Measurements from ENCODE around the gene CPVL. TPM values are rescaled to one million over a fixed set of nuclear protein-coding genes. Genes with fewer than 3 reads are reported as not detected.

The CPVL gene
- polyA plus RNA-seq (2011; rRNA removed) (not detected in 2 replicates), polyA plus RNA-seq (2017; fragmentation: RNase III; extraction: RNeasy Plus Mini Kit Qiagen cat#74134 plus additional on column Dnase treatment) (0.05 to 0.17 TPM (median 0.15 TPM) in 3 replicates), polyA minus RNA-seq (2011; rRNA and poly(A)+ RNA removed) (not detected in 2 replicates)
- polyA plus RNA-seq (2012; cell fraction: cytosol; rRNA removed) = 0.01 TPM in 1 of 2 replicates, not detected in the other
- not detected in 2 replicates for polyA plus RNA-seq (2012; cell fraction: nucleus; rRNA removed)

DNA sequence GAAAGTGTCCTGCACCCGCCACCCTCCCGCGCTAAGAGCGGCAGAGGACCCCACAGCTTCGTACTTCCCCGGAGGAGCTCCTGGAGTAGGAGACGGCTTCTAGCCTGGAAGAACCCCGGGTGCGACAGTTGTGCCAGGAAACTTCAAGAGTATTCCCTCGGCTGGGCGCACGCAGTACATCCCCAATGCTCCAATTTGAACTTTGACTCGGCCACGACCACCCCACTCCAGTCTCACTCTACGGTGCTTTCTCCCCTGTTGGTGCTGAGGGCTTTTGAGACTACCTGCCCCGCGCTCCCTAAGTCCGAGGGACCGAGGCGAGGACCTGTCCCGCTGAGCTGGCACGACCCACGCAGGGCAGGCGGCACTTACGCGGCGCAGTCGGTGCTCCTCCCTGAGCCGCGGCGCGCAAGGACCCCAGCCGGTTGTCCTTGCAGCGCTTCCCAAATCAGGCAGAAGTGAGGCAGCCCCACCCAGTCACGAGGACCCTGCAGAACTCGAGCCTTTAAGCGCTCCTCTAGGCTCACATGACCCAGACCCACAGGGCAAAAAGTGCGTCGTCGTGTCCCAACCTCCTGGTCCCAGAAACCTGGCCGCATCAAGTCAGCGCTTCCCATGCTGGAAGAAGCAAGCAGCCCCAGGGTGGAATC is at the start of gene CPVL:
Gene CPVL, minus strand, starts transcription at position 481 of the 650 bp plus-strand sequence. CDS start 25,476 bp downstream, outside the sequence.
- no peaks in the 10 kb centered on the region for H3K4me1 ChIP-seq
- ChIA-PET POLR2A (interaction anchor here (0.5 kb wide), 1 partner anchor 26 kb away, joined by 5 read pairs; no protein-coding TSS in a partner anchor), CTCF (interaction anchor here (1.7 kb wide), 1 partner anchor 32 kb away, joined by 6 read pairs; no protein-coding TSS in a partner anchor)
- TF ChIP-seq NPAS2 (CRISPR knock-in tag; IDR thresholded peaks at IDR 0.05; ENCODE audit: borderline replicate concordance) (no peak), HOXB5 (CRISPR knock-in tag; IDR thresholded peaks at IDR 0.05) (no peak), CEBPB (IDR thresholded peaks at IDR 0.05) (no peak), RAD21 (conservative IDR thresholded peaks at IDR 0.05 in 1 of 2, IDR thresholded peaks at IDR 0.05 in 1 of 2) (no peak), FOSL2 (IDR thresholded peaks at IDR 0.05) (no peak), FOSL2 (CRISPR knock-in tag; IDR thresholded peaks at IDR 0.05) (no peak), ESRRA (IDR thresholded peaks at IDR 0.05; ENCODE audit: borderline replicate concordance, low read length) (no peak), TP53 (CRISPR knock-in tag; IDR thresholded peaks at IDR 0.05) (no peak), RNF2 (IDR thresholded peaks at IDR 0.05; ENCODE audit: borderline replicate concordance, low read depth) (no peak), ZNF302 (CRISPR knock-in tag; IDR thresholded peaks at IDR 0.05) (no peak), POLR2AphosphoS2 (conservative IDR thresholded peaks at IDR 0.05; ENCODE audit: low read length) (no peak), CBX8 (IDR thresholded peaks at IDR 0.05) (no peak), FOXS1 (CRISPR knock-in tag; IDR thresholded peaks at IDR 0.05) (no peak)
- TF ChIP-seq, protein P1, sequence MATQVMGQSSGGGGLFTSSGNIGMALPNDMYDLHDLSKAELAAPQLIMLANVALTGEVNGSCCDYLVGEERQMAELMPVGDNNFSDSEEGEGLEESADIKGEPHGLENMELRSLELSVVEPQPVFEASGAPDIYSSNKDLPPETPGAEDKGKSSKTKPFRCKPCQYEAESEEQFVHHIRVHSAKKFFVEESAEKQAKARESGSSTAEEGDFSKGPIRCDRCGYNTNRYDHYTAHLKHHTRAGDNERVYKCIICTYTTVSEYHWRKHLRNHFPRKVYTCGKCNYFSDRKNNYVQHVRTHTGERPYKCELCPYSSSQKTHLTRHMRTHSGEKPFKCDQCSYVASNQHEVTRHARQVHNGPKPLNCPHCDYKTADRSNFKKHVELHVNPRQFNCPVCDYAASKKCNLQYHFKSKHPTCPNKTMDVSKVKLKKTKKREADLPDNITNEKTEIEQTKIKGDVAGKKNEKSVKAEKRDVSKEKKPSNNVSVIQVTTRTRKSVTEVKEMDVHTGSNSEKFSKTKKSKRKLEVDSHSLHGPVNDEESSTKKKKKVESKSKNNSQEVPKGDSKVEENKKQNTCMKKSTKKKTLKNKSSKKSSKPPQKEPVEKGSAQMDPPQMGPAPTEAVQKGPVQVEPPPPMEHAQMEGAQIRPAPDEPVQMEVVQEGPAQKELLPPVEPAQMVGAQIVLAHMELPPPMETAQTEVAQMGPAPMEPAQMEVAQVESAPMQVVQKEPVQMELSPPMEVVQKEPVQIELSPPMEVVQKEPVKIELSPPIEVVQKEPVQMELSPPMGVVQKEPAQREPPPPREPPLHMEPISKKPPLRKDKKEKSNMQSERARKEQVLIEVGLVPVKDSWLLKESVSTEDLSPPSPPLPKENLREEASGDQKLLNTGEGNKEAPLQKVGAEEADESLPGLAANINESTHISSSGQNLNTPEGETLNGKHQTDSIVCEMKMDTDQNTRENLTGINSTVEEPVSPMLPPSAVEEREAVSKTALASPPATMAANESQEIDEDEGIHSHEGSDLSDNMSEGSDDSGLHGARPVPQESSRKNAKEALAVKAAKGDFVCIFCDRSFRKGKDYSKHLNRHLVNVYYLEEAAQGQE (IDR thresholded peaks at IDR 0.05) = no peak
- no peak for DNase-seq (ENCODE audit: low read depth in 1 of 2, low spot score in 1 of 2)
- no peak for ATAC-seq
- peak within 1 kb of the TSS; percentile 25; the same call in 2 of the 3 replicates for H3K4me2 ChIP-seq
- WGBS (ENCODE audit: missing lambda C conversion rate) = 12% methylated on average over 28 of the region's 42 CpGs
- H3K4me3 ChIP-seq = no peak within 1 kb of the TSS
- FAIRE-seq = no peak
- no peaks in the 10 kb centered on the region for H3K9me3 ChIP-seq
- H3K27ac ChIP-seq = no peak within 1 kb of the TSS

GRCh38 chr7:29194594-29195427 is 48.5 kb upstream of the CPVL start, which contains the start of gene CHN2:
CHN2 (plus strand) TSS chr7:29194775.
- H3K4me3 ChIP-seq = peak within 1 kb of the TSS; percentile 55
- no peaks in the 10 kb centered on the region; the same call in 2 of the 3 replicates for H3K4me1 ChIP-seq
- DNase-seq (ENCODE audit: low read depth in 1 of 2, low spot score in 1 of 2) (peak in 1 of 2 experiments; percentile 19), ATAC-seq (peak; percentile 71 to 77), FAIRE-seq (no peak)
- peak within 1 kb of the TSS; percentile 96 for H3K4me2 ChIP-seq
- ChIA-PET CTCF (interaction anchor here (1.1 to 1.8 kb wide), 2 partner anchors 10 to 214 kb away, joined by 5 to 6 read pairs; no protein-coding TSS in a partner anchor), POLR2A (no interaction called here)
- WGBS (ENCODE audit: missing lambda C conversion rate) = 3% methylated on average over 30 of the region's 89 CpGs
- TF ChIP-seq HEYL (CRISPR knock-in tag; IDR thresholded peaks at IDR 0.05) (no peak), CEBPB (IDR thresholded peaks at IDR 0.05) (no peak), CBX2 (IDR thresholded peaks at IDR 0.05; ENCODE audit: borderline replicate concordance, low read depth) (no peak), BHLHE40 (IDR thresholded peaks at IDR 0.05; ENCODE audit: low read depth, low read length) (no peak), FOXS1 (CRISPR knock-in tag; IDR thresholded peaks at IDR 0.05) (no peak), RFX5 (IDR thresholded peaks at IDR 0.05) (no peak), GATA3 (IDR thresholded peaks at IDR 0.05; ENCODE audit: borderline replicate concordance) (no peak), HOXA7 (CRISPR knock-in tag; IDR thresholded peaks at IDR 0.05) (no peak), HES2 (IDR thresholded peaks at IDR 0.05) (no peak), ZC3H11A (IDR thresholded peaks at IDR 0.05) (no peak), POLR2A (IDR thresholded peaks at IDR 0.05; ENCODE audit: low read length) (no peak), POLR2AphosphoS2 (conservative IDR thresholded peaks at IDR 0.05; ENCODE audit: low read length) (no peak), RAD21 (conservative IDR thresholded peaks at IDR 0.05 in 1 of 2, IDR thresholded peaks at IDR 0.05 in 1 of 2) (no peak), NR3C1 (IDR thresholded peaks at IDR 0.05) (no peak), KDM5A (IDR thresholded peaks at IDR 0.05) (no peak), EHF (CRISPR knock-in tag; IDR thresholded peaks at IDR 0.05) (no peak), HDAC2 (IDR thresholded peaks at IDR 0.05) (no peak), EHMT2 (IDR thresholded peaks at IDR 0.05; ENCODE audit: low read depth) (no peak)
- TF ChIP-seq, protein P1 (IDR thresholded peaks at IDR 0.05) = no peak
- H3K27ac ChIP-seq = peak within 1 kb of the TSS in 1 of 2 experiments; percentile 50; a peak in 3 of 6 replicates
- H3K9me3 ChIP-seq = no peaks in the 10 kb centered on the region

All from A549 (cell line).